Uterus (tissue), 2 donors: ENCODE results near the gene EIPR1.

ENCODE experiments used
- POLR2A ChIP-seq, 2 donors: fragments of 450-650 bp; IDR thresholded peaks; one replicate each; pipeline ENCODE4 v1.6.1; 2016; ENCODE audit warnings: antibody characterized with exemption in 2 of 2, mild to moderate bottlenecking in 1 of 2, moderate library complexity in 1 of 2
- TF ChIP-seq, protein P1 (sequence below), 4 experiments: fragments of 200-600 bp in 2 of 4; fragments of 450-650 bp in 2 of 4; sonication (generic) in 2 of 4; IDR thresholded peaks; one replicate each; pipeline ENCODE4 v1.5.1; 2016 to 2019; ENCODE audit warnings: antibody characterized with exemption in 4 of 4, mild to moderate bottlenecking in 2 of 4, moderate library complexity in 1 of 4

DNA sequence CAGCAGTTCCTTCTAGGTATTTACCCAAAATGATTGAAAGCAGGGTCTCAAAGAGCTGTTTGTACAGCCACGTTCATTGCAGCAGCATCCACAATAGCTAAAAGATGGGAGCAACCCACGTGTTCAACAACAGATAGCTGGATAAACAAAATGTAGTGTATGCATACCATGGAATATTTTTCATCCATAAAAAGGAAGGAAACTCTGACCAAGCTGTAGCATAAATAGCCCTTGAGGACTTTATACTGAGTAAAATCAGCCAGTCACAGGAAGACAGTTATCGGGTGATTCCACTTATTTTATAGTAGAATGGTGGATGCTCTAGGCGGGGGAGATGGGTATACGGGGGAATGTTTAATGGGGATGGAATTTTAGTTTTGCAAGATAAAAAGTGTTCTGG, 9.4 kb upstream of the EIPR1 start:
- TF ChIP-seq POLR2A (IDR thresholded peaks at IDR 0.05), result no peak
- TF ChIP-seq, protein P1, sequence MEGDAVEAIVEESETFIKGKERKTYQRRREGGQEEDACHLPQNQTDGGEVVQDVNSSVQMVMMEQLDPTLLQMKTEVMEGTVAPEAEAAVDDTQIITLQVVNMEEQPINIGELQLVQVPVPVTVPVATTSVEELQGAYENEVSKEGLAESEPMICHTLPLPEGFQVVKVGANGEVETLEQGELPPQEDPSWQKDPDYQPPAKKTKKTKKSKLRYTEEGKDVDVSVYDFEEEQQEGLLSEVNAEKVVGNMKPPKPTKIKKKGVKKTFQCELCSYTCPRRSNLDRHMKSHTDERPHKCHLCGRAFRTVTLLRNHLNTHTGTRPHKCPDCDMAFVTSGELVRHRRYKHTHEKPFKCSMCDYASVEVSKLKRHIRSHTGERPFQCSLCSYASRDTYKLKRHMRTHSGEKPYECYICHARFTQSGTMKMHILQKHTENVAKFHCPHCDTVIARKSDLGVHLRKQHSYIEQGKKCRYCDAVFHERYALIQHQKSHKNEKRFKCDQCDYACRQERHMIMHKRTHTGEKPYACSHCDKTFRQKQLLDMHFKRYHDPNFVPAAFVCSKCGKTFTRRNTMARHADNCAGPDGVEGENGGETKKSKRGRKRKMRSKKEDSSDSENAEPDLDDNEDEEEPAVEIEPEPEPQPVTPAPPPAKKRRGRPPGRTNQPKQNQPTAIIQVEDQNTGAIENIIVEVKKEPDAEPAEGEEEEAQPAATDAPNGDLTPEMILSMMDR (IDR thresholded peaks at IDR 0.05), result no peak
